ENCODE results near the gene AGAP3.

The AGAP3 gene

DNA sequence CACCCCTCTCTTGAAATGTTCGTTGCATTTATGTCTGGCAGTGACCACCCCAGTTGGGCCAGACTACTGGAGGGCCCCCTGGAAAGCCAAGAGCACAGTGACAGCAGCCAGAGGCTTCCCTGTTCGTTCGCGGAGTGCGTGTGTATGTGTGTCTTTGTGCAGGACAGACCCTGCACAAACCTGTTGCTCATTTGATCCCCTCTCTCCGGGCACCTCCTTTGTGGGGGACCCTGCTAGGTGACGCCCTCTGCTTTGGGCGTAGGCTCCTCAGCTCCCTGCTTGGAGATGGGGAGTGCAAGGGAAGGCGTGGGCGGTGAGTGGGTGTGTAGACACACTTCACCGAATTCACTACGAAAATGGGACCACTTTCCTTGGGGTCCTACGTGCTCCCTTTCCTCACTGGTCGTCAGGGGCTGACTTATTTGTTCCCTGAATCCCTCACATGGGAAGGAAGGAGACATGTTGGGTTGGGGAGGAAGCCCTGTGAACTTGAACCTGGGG lies 38.7 kb downstream of the AGAP3 start:
- DNase-seq: no peak

DNA sequence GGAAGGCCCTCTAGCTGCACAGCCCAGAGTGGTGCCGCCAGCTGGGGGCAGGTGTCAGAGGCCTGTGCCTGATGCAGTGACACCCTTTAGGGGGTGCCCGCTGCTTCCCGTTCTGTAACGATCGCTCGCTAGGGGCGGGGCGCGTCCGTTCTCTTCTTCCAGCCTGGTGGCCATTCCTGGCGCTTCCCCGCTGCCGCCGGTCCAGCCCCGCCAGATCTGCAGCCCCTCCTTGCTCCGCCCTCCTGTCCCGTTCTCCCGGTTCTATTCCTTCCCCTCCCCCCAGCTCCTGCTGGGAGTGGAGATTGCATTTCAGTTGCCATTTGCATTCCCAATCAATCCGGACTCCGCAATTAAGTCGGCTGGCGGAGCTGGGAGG lies 39.2 kb downstream of the AGAP3 start:
- no peak for DNase-seq

DNA sequence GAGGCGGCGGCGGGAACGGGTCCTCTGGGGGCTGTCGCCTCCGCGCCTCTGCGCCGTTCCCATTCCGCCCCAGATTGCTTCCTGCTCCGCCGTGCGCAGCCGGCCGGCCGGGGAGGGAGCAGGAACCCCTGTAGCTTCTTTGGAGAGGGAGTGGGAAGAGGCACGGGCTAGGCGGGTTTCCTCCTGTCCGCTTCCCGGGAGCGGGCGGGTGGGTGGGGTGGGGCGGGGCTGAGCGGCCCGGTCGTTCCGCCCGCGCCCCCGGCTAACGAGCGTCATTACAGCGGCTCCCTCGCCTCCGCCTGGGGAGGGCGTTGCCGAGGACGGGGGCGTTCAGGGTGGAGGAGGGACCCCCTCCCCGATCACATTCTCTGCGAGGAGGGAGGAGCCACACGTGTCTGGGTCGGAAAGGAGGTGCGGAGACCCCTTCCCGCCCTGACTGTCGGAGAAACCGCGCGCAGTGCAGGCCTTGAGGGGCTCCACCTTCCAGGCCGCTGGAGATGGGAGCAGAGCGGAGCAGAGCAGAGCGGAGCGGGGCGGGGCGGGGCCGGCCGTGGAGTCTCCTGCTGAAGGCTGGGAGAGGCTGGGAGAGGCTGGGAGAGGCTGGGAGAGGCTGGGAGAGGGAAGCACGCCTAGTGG lies 39.7 kb downstream of the AGAP3 start:
- no peak for DNase-seq

DNA sequence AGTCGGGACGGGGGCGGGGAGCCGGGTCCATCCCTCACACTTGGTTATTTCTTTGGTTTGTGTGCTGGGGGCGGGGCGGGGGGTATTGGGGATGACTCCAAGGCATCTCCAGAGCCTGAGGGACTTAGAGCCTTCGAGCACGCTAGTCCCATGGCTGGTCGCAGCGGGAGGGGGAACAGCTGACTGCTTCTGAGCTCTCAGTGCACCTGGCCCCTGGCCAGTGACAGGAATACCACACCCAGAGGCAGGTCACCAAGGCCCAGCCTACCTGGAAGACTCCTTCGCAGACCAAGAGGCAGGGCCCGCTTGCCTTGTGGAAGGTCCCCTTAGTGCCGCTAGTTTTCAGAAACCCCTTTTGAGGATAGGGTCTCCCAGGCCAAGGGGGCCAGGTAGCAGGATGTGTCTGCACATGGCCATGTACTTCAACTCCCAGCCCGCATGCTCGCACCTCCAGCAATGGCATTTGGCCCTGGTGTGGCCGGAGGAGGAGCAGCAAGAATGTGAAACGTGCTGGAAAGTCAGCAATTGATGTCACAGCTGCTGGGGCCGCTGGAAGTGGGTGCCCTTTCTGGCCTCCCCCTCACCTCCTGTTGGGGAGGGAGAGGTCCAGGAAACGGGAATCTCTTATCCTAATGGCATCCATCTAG lies 40.3 kb downstream of the AGAP3 start:
- DNase-seq: no peak

DNA sequence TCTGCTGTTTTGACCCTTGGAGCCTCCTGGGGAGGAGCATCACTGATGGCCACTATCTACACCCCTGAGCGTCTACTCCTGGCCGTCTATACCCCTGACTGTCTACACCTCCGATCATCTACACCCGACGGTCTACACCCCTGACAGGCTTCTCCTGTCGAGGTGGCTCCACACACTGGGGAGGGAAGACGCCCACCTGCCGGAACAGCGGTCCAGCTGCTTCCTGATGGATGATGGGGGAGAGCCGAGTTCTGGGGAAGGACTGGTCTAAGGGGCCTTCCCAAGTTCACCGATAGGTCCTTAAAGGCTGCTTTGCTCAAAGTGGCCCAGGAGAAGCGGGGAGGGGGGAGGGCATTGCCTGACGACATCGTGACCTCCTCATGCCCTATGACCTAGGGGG lies 41.9 kb downstream of the AGAP3 start:
- DNase-seq: no peak

DNA sequence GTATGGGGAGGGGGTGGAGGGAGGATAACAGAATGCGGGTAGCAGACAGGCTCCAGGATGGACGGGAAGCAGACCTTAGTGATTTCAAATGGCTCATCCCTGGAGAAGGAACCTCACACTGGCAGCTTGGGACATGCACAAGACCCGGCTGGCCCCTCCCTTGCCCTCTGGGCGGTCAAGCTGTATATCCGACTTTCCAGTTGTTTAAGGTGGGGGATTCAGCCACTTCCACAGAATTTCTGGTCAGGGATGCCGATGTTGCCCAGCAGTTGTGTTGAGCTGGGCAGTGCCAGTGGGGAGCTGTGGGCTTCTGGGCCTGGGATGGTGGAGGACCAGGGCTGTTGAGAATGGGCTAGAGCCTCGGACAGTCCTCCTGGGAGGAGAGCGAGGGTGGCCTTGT lies 42.4 kb downstream of the AGAP3 start:
- DNase-seq: no peak

DNA sequence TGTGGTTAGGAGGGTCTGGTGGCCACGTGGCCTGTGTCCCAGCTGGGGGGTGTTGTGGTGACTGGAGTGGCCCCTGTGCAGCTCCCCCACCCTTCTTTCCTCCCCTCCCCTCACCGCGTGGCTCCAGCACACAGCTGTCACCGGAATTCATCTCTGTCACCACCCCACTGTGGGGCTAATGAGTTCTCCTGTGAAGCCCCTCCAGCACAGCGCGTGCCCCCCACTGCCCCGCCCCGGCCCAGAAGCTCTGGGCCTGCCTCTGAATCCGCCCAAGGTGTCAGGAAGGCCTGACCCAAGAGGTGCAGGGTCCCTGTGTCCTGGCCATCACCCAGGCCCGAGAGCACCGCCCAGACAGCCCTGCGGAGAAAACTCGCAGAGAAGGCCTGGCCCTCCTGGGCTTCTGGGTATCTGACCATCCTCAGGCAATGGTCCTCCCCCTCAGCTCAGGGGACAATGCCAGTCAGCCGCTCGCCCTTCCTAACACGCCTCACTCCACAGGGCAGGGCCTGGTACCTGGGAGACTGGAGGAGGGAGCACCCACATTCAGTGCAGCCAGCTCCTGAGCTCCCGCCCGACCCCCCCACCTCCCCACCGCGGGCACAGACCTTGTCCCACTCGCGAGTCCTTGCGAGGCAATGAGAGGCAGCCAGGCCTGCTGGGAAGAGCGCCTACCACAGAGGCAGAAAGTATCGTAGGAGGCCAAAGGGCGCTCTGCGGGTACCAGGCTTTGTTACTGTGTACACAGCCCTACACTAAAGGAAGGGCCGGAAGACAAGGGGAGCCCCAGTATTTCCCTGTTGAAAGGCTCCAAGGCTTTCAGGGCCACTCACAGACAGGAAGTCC lies 43.1 kb downstream of the AGAP3 start:
- no peak for DNase-seq

DNA sequence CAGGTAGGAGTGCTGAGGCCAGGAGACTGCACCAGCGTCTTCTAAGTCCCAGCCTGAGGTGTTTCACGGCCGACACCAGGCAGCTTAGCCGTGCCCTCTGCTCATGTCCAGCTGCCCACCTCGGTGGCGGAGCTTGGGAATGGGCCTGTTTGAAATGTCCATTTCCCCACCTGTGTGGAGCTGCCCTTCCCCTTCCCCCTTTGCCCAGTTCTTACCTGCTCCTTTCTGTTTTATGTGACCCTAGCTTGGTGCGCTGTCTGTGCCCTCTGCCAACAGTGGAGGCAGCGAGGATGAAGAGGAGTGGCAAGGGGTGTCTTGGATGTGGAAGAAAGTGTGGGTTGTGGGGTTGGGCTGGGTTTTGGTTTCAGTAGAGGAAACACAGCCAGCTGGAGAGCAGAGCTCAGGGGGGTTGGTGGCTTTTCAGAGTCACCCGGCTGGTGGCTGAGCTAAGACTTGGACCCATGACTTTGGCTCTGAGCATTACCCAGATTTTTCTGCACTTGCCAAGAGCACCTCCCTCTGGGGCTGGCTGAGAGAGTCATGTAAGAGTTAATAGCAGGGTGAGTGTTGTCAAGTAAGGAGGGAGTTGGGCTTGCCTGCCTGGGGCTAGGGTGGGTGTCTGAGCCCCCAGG lies 43.8 kb downstream of the AGAP3 start:
- DNase-seq: no peak

DNA sequence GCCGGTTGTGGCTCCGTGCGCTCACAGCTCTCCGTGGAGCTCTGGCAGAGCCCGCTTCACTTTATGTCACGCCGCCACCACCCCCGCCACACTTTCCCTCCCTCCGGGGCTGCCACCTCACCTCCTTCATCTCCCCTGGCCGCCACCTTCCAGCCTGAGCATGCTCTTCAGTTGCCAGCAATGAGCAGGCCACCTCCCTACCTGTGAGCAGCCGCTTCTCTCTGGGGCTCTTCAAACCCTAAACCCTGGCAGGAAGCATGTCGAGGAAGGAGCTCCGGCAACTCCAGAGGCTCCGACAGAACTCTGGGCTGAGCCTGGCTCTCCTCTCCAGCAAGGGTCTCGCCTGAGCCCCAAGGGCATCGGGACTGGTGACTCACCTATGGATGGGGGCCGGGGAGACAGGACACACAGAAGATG lies 44.5 kb downstream of the AGAP3 start:
- no peak for DNase-seq

DNA sequence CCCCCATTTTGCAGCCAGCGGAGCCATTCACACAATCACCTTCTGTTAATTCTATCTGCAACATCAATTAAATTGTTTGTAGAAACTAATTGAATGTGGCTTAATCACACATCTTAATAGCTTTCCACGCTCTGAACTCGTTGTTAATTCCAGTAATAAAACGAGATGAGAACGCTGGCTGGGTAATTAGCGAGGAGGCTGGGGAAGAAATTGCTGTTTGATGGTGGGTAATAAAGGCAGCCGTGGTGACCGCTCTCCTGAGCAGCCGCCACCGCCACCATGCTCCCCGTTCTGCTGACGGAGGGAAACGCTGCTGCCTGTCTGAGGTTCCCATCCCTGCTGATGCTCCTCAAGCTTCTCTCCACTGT lies 44.9 kb downstream of the AGAP3 start:
- DNase-seq: no peak

DNA sequence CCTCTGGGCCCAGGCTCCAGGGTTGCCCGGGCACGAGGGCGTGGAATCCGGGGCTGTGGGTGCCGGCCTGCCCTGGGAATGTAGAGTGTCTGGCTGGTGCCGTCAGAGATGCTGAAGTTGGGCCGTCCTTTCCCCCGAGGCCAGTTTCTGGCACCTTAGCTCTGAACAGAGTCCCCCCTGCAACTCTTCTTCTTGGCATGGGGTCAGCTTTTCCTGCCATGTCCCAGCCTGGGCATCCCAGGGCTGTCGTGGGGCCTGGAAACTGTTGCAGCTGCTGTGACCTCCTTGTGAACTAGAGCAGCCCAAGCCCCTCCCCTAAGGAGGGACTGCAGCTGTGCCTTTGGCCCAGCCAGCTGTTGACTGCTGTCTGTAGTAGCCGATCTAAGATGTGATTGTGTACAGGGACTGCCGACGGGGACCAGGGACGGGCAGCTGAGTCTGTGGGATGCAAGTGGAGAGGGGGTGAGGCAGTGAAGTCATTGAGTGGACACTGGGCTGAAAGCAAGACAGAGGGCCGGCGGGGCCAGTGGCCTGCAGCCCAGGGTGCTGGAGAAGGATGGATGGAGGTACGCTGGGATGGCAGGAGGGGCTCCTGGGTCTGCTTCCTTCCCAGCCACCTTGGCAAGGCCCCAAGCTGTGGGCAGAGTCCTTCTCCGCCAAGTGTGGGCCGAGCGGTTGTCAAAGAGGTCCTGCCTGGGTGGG lies 45.5 kb downstream of the AGAP3 start:
- DNase-seq: no peak

DNA sequence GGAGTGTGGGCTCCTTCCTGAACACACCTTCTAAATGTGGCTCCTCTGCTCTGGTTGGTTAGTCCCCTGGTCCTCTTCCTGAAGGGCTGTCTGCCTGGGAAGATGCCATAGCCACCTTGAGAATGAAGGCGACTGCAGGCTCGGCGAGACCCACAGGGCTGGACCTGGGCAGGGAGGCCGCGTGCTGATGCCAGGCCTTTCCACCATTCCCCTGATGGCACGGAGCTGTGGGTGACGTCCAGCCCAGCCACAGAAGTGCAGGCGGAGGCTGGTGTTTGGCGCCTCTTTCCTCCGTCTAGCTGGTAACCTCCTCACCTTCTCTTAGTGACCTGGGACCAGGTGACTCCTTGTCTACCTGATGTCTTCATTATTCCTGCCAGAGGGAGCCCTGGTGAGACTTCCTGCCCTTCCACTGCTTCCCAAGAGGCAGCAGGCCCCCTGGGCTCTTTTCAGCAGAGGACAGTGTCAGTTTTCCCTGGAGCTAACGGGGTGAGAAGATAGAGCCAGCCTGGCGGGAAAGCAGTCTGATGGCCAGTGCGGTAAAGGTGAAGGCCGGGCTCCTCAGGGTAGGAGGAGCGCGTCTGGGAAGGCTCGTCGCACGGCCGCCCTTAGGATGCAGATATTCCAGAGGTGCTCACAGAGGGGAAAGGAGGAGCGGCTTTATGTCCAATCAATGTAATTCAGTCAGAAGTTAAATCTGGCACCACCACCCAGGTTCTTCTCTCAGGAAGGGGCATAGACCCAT lies 46.4 kb downstream of the AGAP3 start:
- DNase-seq: no peak

DNA sequence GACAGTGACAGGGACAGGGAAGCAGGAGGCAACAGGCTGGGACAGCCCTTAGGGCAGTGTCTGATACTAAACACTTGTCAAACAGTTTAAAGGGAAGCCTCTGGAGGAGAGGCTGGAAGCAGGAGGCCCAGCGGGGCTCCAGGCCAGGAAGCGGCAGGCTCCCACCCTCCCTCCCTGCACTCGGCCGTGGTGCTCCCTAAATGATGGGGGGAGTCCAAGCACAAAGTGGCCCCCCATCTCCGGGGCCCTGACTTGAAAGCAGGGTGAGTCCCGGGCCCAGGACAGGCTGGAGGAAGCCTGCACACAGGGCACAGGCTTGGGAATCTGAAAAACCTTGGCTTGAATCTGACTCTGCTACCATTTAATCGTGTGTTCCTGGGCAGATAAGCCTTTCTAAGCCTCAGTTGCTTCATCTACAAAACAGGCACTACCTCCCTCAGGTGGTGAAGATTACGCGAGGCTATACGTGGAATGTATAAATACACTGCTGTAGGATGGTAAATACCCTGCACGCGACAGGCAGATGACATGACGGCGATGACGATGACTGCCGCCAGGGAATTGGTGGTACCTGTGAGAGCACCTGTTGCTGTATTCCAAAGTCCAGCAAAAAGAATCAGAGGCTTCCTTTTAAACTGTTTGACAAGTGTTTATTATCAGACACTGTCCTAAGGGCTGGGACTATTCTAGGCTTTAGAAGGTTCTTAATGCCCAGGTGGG lies 47.2 kb downstream of the AGAP3 start:
- no peak for DNase-seq

DNA sequence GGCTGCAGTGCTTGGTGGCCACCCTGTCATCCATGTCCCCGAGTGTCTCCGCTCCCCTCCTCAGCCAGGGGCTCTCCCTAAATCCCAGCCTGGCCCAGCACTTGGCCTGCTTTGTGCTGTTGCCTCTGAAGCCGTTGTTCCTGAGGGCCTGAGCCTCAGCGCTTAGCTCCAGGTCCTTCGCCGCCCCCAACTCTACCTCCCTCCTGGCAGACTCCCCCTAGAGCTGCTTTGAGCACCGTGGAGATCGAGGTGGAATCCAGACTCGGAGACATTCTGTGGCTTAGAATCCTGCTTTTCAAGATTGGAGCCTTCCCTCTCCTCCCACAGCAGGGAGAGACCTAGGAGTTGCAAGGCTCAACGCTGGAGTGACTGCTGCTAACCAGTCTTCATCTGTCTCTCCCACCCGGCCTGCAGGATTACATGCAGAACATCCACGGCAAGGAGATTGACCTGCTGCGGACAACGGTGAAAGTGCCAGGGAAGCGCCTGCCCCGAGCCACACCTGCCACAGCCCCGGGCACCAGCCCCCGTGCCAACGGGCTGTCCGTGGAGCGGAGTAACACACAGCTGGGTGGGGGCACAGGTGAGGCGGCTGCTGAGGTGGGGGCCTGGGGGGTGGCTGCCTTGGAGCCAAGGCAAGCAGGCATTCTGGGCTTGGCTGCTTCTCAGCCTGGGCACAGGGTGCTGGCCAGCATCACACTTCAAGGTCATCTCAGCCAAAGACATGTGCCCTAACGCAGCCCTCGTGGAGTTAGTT lies 47.9 kb downstream of the AGAP3 start:
- no peak for DNase-seq

DNA sequence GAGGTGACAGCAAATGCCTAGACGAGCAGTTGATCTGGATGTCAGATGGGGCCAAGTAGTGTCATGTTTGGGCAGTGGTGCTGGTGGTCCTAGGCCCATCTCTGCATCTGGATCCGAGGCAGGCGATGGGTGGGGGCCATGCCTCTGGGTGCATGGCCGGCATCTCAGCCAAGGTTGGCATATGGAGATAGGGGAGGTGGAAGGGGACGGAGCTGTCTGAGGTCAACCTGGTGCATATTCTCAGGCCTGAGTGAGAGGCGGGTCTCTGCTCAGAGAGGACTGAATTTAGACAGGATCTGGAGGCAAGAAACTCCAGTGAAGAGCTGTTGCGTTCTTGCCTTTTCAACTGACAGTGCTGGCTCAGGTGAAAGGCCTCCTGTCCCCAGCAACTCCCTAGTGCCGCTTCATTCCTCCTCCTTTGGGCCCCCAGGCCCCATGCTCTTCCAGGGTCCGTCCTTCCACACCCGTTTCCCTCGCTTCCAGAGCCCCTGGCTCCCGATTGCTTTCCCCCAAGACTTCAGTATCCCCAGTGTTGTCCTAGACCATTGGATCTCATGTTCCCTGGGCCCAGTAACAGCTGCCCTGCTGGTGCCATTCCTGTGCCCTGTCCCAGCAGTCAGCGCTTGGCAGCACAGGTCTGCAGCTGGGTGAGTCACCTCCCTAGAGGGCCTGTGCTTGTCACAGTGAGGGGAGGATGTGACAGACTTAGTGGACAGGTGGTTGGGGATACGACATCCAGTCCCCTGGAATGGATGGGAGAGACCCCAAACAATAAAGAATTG lies 48.7 kb downstream of the AGAP3 start:
- DNase-seq: no peak

DNA sequence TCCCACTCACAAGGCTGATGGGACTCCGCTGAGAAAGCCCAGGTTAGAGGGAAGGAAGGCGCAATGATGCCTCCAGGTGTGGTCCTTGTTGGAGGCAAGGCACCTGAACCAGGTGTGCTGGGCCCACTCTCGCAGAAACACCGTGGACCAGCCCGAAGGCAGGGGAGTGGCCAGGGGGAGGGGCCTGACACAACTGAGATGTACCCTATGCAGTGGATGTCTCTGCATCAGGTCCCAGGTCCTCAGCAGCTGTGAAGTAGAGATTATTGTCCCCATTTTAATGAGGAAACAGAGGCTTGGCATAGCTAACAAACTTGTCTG lies 49.2 kb downstream of the AGAP3 start:
- no peak for DNase-seq

DNA sequence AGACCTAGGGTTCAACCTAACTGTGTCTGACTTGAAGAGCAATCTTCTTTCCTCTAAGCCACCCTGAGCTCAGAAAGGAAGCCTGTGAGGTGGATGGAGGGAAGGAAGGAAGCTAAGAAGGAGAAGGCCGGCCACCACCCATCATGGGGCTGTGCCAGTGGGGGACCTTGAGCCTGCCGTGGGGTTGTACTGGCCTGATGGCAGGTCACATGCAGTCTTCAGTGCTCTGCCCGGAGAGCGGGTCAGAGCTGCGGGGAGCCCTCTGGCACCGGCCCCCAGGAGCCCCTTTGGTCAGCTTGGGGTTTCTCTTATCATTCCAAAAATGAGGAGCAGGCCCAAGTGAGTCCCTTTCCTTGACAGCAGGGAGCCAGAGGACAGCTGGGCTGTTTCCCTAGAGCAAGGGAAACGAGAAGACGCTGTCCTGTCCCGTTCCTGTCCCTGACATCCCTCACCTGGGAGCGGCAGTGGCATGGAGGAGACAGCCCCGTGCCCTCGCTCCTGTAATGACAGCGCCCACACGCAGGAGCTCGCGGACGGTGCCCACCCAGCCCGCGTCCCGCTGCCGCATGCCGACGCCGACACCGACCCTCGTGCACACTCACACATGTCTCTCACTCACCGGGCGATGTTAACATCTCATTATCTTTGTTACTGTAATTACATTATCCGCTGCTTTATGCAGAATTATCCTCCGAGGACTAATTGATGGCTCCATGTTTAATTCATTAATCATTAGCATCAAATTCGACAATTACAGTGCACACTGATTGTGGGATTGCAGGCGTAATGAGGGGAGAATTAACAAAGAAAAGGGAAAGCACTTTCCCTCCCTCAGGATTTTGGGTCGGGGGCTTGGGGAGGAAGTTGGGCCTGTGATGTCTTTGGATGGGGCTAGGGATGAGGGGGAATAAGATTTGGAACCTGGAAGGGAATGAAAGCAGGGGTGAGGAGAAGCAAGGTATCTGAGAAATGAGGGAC lies 49.9 kb downstream of the AGAP3 start:
- no peak for DNase-seq

DNA sequence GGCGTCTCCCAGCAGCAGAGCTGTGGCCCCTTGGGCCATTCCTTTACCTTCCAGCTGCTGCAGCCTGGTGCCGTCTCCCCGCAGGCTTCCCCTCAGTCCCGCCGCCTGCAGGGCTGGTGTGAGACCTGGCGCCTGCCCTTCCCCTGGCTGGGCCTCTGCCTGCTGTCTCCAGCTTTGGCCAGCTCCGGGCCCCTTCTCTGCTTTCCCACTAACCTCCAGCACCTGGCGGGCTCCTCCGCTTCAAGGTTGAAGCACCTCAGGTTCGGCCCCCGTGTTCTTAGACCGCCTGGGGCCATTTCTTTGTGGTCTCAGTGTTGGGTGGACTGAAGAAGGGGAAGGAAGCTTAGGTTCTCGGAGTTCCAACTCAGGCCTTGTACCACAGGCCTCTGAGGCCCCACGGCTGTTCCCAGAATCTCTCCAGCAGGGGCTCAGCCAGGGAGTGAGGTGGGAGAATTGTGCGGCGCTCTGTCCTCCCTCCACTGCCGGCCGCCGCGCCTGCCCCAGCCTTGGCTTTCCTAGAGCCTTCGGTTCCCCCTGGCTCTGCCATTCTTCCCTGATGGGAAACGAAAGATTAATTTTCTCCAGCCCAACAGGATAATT lies 50.9 kb downstream of the AGAP3 start:
- DNase-seq: no peak

Measured in GDM1 (cell line).